ENCODE measurements around the gene GSTM4. TPM values are rescaled to one million over a fixed set of nuclear protein-coding genes. Genes with fewer than 3 reads are reported as not detected.
A peak's percentile ranks its signal among the peaks of the same experiment; 100 is the strongest.
"Not testable (repeated sequence)": the region's sequence is repeated elsewhere in the genome, so short reads cannot be mapped to it uniquely, and the experiment has no call there.

The GSTM4 gene
- total RNA-seq, 4 donors from 2014 or later, result 33.1 to 43.1 (median 39.1) TPM

GRCh38 chr1:109687109-109687508 lies 31.2 kb downstream of the GSTM4 start:
- not testable (repeated sequence) for H3K27me3 ChIP-seq, H3K36me3 ChIP-seq, H3K9me3 ChIP-seq, H3K4me1 ChIP-seq
- H3K4me3 ChIP-seq, result peak overlapping the region in 1 of 4 donors; percentile 64
- intact Hi-C loops (cut with DNase I), result loop anchor here (5.0 kb wide), 1 partner anchor 45 kb away; no protein-coding TSS in a partner anchor
- no CpG with 5 or more reads among the region's 11 CpGs for WGBS
- DNase-seq (ENCODE audit: extremely low spot score), result peak; percentile 4
- peak overlapping the region in 1 of 4 donors; percentile 71 for H3K27ac ChIP-seq (replicated peaks in 1 of 4)

GRCh38 chr1:109687641-109688499 lies 32.0 kb downstream of the GSTM4 start, which contains the start of gene GSTM1:
TSS of gene GSTM1 (plus strand) at chr1:109687817. CDS start at chr1:109687874, 57 bp downstream.
- Histone ChIP-seq H3K4me1 (no peaks in the 10 kb centered on the region), H3K9me3 (no peaks in the 10 kb centered on the region), H3K27ac (replicated peaks in 1 of 4) (peak within 1 kb of the TSS in 1 of 4 donors; percentile 71), H3K4me3 (peak within 1 kb of the TSS in 1 of 4 donors; percentile 64), H3K36me3 (no peaks in the 10 kb centered on the region), H3K27me3 (no peaks in the 10 kb centered on the region)
- intact Hi-C loops (cut with DNase I), result loop anchor here (5.0 kb wide), 1 partner anchor 46 kb away; no protein-coding TSS in a partner anchor
- no peak for TF ChIP-seq POLR2A (IDR thresholded peaks at IDR 0.05; ENCODE audit: low read depth)
- TF ChIP-seq, protein P1, sequence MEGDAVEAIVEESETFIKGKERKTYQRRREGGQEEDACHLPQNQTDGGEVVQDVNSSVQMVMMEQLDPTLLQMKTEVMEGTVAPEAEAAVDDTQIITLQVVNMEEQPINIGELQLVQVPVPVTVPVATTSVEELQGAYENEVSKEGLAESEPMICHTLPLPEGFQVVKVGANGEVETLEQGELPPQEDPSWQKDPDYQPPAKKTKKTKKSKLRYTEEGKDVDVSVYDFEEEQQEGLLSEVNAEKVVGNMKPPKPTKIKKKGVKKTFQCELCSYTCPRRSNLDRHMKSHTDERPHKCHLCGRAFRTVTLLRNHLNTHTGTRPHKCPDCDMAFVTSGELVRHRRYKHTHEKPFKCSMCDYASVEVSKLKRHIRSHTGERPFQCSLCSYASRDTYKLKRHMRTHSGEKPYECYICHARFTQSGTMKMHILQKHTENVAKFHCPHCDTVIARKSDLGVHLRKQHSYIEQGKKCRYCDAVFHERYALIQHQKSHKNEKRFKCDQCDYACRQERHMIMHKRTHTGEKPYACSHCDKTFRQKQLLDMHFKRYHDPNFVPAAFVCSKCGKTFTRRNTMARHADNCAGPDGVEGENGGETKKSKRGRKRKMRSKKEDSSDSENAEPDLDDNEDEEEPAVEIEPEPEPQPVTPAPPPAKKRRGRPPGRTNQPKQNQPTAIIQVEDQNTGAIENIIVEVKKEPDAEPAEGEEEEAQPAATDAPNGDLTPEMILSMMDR (IDR thresholded peaks at IDR 0.05), result no peak
- no peak for TF ChIP-seq EP300 (IDR thresholded peaks at IDR 0.05)
- no peak for TF ChIP-seq POLR2AphosphoS5 (IDR thresholded peaks at IDR 0.05)
- no peak for DNase-seq (ENCODE audit: extremely low spot score)
- no CpG with 5 or more reads among the region's 46 CpGs for WGBS

DNA sequence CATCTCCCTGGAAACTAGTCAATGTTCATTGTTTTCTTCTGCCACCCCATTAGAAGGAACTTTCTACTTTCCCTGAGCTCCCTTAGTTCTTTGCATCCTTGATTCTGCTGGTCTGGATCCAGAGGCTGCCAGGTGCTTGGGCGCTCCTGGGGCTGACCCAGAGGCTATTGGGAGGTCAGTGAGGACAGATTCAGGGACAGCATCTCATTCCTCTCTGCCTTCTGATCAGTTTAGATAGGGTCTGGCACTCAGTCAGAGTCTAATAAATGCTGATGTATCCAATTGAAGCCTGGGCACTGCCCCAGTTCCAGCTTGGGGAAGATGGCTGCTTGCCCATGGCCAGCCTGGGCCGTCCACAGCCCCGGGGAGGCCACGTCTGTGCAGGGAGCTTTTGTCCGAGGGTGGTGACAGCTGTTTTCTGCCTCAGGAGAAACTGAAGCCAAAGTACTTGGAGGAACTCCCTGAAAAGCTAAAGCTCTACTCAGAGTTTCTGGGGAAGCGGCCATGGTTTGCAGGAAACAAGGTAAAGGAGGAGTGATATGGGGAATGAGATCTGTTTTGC lies 34.0 kb downstream of the GSTM4 start:
- Histone ChIP-seq H3K36me3 (no peaks in the 10 kb centered on the region), H3K9me3 (no peaks in the 10 kb centered on the region), H3K4me3 (no peak overlapping the region), H3K27me3 (no peaks in the 10 kb centered on the region), H3K4me1 (no peaks in the 10 kb centered on the region), H3K27ac (replicated peaks in 1 of 4) (no peak overlapping the region)
- intact Hi-C loops (cut with DNase I), result loop anchor here (5.0 kb wide), 1 partner anchor 48 kb away; no protein-coding TSS in a partner anchor
- no CpG with 5 or more reads among the region's 6 CpGs for WGBS
- TF ChIP-seq POLR2A (IDR thresholded peaks at IDR 0.05; ENCODE audit: low read depth) (no peak), EP300 (IDR thresholded peaks at IDR 0.05) (no peak), POLR2AphosphoS5 (IDR thresholded peaks at IDR 0.05) (no peak)
- TF ChIP-seq, protein P1 (IDR thresholded peaks at IDR 0.05), result no peak
- no peak for DNase-seq (ENCODE audit: extremely low spot score)

- TF ChIP-seq POLR2AphosphoS5 (IDR thresholded peaks at IDR 0.05) (no peak), POLR2A (IDR thresholded peaks at IDR 0.05; ENCODE audit: low read depth) (no peak), EP300 (IDR thresholded peaks at IDR 0.05) (no peak)
- TF ChIP-seq, protein P1 (IDR thresholded peaks at IDR 0.05), result no peak
- Histone ChIP-seq H3K9me3 (no peaks in the 10 kb centered on the region), H3K4me3 (no peak overlapping the region), H3K36me3 (no peaks in the 10 kb centered on the region), H3K4me1 (no peaks in the 10 kb centered on the region), H3K27me3 (no peaks in the 10 kb centered on the region), H3K27ac (replicated peaks in 1 of 4) (no peak overlapping the region)
- no peak for DNase-seq (ENCODE audit: extremely low spot score)
- intact Hi-C loops (cut with DNase I), result no loop called here
- no CpG with 5 or more reads among the region's 6 CpGs for WGBS
Observed at GRCh38 chr1:109691759-109692158, 35.9 kb downstream of the GSTM4 start.

DNA sequence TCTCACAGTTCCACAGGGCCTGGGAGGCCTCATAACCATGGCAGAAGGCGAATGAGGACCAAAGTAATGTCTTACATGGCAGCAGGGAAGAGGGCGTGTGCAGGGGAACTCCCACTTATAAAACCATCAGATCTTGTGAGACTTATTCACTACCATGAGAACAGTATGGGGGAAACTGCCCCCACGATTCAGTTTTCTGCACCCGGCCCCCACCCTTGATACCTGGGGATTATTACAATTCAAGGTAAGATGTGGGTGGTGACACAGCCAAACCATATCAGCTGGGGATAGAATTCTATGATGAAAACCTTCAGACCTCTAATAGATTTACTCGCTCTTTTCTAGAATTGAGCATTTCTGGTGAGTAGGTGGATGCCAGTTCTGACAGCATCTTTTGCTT lies 38.5 kb downstream of the GSTM4 start:
- H3K4me1 ChIP-seq; H3K27me3 ChIP-seq; DNase-seq (ENCODE audit: extremely low spot score); H3K4me3 ChIP-seq; H3K36me3 ChIP-seq; H3K9me3 ChIP-seq; H3K27ac ChIP-seq (replicated peaks in 1 of 4); intact Hi-C loops (cut with DNase I): not testable (repeated sequence)
- WGBS, result no CpG with 5 or more reads among the region's 5 CpGs

GRCh38 chr1:109695138-109695537 lies 39.2 kb downstream of the GSTM4 start:
- H3K9me3 ChIP-seq; H3K36me3 ChIP-seq; DNase-seq (ENCODE audit: extremely low spot score); H3K4me1 ChIP-seq; H3K27ac ChIP-seq (replicated peaks in 1 of 4); H3K27me3 ChIP-seq; H3K4me3 ChIP-seq; intact Hi-C loops (cut with DNase I): not testable (repeated sequence)
- no CpG with 5 or more reads among the region's 3 CpGs for WGBS
